Limb (tissue), 2 donors: ENCODE measurements around the gene SYNDIG1.

Experiments
- DNase-seq, 2 donors: peaks; one replicate each; pipeline ENCODE4 v3.0.0-alpha.2; 2016; ENCODE audit errors: extremely low spot score in 2 of 2

The SYNDIG1 gene

DNA sequence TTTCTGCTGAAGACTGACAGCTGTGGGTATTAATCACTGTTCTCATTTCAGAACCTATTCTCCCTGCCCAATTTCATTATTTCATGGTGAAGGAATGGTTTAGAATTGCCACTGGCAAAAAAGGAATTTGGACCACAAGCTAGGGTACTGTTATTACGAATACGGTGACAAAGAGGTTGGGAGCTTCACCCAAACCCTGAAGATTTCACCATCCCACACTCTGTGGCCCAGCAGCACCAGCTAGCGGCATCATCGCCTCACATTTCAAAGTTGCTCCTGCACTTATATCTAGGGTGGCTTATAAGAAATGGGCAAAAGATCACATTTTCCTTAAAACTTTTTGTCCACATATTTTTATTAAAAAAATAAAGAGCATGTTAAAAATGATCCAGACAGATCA, 236.1 kb downstream of the SYNDIG1 start:
- no peak for DNase-seq

DNA sequence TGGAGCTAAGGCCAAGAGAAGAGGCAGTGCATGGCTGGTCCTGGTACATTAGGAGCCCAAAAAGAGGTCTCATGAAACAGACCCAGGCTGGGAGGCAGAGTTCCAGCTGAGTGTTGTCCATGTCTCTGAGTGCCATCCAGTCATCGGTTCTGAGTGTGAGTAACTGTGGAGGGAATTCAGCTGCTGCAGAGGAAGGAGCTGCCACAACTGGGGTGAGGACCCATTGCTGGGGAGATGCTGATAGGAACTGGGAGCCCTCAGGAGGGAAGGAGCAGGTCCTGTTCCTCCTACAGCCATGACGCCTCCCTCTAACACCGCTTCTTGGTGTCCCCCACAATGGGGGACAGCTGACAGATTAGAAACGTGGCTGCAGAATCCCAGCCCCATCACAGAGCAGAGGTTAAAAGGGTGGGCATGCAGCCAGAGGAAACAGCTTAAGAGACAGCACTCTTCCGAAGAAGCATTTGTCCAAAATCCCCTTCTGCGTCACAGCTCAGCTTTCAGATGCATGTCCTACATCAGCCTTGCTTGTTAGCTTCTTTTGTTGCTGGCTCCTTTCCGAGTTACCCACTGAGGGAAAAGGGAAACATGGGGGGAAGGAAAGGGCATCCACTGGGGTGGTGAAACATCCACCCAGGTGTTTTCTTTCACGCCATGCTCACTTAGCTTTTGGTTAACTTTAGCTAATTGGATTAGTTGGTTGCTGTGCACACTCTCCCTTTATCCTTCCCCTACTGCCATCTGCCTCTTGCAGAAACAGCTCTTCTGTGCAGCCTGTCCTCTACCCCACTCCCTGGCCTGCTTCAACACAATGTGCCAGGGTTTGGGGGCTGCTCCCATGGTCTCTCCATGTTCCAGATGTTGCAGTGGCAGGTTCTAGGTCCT, 239.2 kb downstream of the SYNDIG1 start:
- DNase-seq, result peak in 1 of 2 donors; percentile 58
